NCI-H2171 treated with DMSO at 0.1 percent for 48 hours (cell line): ENCODE measurements around the gene EPB41L2.

Experiments used
- DNase-seq: peaks from one replicate; lab custom pipeline; 2025; lab: John Stamatoyannopoulos, UW

EPB41L2 gene

DNA sequence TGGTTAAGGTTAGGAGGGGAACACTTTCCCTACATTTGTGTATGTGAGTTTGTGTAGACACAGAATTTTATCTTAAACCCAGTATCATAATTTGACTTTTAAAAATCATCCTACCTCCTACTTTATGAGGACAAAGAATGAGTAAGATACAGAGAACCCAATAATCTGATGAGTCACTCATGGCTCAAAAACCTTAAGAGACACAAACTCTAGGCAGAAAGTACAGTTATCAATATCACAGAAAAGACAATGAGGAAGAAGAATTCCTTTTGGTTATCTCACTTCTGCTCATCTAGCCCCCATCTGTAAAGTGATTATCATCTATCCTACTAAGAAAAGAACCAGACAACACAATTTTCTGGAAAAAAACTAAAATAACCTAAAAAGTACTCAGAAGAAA is 87.7 kb downstream of the EPB41L2 start:
- no peak for DNase-seq

DNA sequence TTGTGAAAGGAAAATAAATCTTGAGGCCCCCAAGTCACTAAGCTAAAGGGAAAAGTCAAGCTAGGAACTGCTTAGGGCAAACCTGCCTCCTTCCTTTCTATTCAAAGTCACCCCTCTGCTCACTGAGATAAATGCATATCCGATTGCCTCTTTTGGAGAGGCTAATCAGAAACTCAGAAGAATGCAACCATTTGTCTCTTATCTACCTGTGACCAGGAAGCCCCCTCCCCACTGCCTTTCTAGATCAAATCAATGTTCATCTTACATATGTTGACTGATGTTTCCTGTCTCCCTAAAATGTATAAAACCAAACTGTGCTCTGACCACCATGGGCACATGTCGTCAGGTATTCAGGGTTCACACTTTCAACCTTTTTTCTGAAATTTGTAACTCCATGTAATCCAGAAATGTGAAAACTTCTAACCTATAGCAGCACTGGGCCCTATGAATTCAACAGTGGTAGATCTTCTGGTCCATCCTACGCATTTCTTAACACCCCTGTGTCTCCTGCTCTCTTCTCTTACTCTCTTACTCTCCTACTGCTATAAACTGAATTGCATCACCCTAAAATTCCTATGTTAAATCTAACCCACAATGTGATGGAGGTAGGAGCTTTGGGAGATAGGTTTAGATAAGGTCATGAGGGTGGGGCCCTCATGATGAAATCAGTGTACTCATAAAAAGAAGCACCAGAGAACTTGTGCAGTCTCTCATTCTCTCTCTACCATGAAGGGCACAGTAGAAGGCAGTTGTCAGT is 89.3 kb downstream of the EPB41L2 start:
- DNase-seq = no peak

DNA sequence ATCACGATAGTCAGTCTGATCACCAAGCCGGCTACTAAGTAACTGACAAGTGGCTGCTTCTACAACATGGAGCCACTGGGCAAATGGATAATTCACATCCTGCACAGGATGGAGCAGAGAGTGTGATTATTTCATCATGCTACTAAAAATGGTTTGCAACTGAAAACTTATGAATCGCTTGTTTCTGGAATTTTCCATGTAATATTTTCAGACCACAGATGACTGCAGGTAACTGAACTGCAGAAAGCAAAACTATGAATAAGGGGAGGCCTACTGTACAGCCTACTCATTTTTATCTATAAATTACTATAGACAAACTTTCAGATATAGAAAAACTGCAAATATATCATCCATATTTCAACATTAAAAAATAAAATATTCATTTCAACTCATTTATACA is 91.5 kb downstream of the EPB41L2 start:
- no peak for DNase-seq

DNA sequence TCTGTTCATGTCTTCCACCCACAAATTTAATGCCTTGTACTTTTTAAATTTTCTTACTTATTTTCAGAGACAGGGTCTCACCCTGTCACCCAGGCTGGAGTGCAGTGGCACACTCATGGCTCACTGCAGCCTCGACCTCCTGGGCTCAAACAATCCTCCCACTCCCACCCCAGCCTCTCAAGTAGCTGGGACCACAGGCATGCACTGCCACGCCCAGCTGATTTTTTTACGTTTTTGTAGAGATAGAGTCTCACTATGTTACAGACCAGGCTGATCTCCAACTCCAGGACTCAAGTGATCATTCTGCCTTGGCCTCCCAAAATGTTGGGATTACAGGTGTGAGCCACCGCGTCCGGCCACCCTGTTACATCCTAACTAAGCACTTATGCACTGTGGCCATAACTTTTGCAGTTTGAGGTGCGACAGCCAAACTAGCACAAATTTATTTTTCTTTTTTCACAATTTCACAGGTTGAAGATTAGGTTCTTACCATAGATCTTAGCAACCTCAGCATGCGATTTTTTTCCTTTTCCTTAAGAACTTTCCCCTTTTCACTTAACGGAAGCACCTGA is 92.1 kb downstream of the EPB41L2 start:
- no peak for DNase-seq

DNA sequence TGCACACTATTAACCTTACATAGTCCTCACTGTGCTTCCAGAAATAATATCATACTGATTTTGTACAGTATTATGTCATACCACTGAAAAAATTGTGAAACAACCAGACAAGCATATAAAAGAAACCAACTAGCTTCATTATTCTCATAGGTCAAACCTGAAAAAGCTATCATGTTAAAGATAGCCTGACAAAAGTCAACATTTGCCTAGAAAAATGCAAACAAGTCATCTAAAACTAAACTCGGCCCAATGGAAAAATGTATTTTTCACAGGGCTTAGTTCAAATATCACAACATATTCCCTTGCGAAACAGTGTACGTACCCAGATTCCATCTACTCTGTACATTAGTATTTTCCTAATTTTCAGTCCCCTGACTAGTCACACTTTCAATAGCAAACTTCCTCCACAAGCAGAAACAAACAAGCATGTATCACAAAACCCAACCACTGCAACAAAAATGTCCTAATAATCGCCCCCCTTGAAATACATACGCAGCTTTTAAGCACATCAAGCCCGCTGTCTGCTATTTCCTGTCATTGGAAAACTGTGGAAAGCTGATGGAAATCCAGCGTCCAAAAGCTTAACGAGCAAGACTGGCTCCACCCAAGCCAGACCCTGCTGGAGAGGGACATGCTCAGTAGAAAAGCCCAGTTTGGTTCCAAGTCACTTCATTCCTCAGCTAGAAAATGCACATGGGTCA is 93.1 kb downstream of the EPB41L2 start:
- DNase-seq = no peak

DNA sequence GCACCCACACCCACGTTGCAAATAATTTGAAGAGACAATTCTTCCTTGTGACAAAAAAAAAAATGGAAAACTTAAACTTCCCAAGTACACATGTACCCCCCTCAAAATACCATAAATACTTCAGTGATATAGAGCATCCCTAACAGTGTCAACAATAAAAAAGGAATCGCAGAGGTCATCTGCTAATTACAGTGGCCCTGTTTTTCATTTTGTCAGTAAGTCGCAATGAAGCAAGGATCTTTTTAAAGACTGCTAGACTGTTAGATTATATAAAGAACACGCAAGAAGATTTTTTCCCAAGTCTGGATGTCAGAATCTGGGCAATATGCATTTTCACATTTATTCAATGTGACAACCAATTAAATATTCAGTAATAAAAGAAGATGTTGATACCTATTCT is 93.9 kb downstream of the EPB41L2 start:
- no peak for DNase-seq

DNA sequence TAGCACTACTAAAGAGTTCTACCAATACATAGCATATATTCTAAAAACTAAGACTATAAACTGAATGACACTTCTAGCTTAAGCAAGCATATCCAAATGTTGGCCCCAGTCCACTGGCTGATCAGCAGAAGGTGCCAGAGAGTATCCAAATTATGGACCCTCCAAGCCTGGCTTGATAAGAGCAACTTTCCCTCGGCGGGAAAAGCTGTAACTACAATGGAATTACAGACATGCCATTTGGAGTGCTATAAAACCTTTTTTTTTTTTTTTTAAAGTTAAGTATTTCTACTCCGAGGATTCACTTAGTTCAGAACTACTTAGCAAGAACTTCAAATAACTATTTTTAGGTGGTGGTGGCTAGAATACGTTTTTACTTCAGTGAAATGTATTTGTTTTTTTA is 94.6 kb downstream of the EPB41L2 start:
- no peak for DNase-seq

DNA sequence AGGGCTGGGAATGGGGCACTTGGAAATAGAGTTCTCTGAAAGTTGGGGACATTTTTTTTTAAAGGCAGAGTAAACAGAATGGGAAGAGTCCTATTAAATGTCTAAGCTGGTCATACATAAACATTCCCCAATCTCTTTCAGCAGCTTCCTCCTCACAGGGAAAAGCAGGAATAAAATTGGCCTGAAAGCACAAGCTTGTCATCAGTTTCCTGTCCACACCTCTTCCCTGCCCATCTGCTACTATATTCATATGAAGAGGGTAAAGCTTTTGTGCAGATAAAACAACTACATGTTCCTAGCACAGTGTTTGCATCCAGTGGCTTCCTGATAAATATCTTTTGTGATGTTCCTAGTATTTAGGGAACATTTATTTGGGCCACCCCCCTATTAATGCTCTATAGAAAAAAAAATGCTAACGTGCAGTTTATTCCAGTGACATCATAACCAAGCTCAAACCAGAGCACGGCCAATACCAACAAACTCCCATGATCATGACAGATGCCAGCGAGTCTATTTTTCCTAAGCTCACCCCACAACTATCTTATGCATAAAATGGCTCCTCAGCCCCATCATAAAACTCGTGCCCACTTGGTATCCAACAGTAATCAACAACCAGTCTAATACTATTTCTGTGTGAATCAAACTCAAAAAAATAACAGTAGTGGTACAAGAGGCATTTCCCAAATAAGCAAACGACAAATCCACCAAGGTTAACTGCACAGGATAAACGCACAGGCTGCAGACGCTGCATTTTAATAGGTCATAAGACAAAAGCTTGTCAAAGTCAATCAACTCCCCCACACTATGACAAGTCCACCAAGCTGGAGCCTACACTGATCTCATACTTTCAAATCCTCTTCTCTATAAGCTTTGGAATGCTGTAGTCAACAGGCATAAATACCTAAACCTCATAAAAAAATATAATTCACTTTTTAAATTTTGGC is 95.3 kb downstream of the EPB41L2 start:
- no peak for DNase-seq

DNA sequence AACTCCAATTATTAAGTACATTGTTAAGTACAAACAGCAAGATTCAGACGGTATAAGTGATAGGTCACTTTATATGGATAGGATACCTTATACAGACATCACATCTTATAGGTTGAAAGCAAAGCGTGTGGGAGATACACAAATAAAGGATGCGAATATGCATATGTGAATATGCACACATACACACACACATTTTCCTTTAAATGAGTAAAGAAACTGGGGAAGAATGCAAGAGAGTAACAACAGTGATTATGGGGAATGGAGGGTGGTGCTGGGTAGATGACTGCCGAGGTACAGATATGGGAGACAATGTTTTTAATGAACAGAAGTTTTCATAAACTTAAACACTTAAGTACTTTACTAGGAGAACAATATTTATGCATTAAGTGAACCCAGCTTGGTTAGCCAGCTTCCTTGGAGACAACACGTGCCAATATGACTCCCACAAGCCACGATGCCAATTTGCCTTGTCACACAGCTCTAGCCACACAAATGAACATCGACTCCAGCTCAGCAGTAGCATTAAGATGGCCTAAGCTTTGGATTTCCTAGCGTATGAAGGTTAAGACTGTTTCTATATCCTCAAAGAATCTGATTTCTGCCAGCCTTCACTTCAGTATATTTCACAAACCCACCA is 96.6 kb downstream of the EPB41L2 start:
- DNase-seq = no peak

DNA sequence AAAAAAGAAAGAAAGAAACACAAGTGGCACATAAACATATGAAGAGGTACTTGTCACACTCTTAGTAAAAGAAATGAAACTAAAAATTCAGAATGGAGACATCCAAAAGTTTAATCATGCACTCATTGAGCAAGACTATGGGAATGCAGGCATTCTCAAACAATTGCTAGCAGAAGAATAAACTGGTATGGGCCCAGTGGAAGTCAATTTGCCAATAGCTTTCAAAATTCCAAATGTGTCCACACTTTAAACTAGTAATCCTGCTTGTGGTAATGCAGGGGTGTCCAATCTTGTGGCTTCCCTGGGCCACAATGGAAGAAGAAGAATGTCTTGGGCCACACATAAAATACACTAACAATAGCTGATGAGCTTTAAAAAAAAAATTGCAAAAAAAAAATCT is 97.4 kb downstream of the EPB41L2 start:
- no peak for DNase-seq

DNA sequence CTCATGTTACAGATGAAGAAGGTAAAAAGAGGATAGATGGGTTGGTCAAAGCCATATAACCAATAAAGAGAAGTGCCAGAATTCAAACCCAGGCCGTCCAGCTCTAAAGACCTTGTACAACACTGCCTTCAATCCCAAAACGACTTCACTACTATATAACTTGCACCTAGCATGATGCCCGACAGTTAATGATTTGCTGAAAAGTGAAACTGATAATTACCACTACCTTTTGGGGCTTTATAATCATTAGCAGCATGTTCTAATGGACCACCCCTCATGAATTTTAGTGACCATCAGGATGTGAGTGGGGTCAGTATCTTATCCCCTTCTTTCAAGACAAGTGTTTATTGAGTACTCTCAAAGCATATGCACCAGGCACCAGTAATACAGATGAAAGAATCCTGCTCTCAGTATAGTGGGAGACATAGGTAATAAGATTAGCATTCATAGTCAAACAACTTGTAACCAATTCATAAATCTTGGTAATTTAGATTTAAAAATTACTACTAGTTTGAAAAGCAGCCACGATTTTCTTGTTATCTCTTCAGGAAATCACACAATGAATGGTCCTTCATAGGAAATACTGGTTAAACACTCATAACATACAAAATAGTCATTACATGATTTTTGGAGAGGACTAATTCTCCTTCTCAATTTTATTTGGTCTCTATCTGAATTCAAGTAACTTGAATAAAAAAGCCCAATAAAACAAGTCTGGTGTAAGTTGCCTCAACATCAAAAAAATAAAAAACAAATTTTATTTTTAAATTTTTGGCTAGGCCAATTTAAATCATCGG is 98.0 kb downstream of the EPB41L2 start:
- DNase-seq = no peak

DNA sequence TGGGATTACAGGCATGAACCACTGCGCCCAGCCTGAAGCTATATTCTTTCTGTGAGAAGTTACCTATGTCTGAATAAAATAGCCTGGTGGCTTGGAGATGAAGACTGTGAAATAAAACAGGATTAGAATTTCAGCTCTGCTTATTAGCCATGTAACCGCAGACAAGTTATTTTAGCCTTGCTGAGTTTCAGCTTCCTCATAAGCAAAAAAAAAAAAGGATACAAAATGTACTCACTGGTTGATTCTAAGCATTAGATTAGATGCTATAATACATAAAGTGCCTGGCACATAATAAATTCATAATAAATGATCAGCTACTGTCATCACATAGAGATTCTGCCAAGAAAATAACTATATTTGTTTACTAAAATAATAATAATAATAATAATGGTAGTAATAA is 98.8 kb downstream of the EPB41L2 start:
- no peak for DNase-seq

DNA sequence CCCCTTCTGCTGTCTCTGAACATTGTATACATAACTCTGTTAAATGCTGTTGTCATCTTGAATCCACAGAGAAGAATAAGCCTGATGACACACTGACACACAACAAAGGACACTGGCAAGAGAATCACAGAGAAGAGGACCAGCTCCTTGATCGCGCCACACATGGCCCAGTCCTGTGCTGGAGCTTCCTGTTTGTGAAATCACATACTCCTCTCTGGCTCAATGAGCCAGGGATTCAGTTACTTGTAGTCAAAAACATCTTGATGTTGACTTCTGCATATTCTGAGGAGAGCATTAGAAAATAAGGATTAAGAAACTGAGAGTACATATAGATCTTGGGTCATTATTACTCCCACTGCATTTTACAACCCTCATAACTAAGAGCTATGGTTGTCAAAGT is 100.1 kb downstream of the EPB41L2 start:
- DNase-seq = no peak

DNA sequence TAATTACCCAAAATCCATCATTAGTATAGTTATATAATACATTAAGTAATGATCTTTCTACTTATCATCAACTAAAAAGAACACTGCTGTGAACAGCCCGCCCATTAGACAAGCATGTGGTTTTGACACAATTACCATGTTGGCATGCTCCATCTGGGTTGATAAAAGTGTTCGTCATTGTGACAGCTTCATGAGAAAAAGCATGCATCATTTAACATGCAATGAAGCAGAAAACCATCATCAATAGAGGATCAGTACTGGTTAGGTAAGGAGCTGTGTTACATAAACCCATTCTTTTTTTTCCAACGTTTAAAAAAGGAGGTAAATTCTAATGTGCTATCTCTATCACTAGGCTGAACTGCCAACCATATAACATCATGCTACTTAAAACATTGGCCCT is 101.9 kb downstream of the EPB41L2 start:
- DNase-seq = no peak

DNA sequence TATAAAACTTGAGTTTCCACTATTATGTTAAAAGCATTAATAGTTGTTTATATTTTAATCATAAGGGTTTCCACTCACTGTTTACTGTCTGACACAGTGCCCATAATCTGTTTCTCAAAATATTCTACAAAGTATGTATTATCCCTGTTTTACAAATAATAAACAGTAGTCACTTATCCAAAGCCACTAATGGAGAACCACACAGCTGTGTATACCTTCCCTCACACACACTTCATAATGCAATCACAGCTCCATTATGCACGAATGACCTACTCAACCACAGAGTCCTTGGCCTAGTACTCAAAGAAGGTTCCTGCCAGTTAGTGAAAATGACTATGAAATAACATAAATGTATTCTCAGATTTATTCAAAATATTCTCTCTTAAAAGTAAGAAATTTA is 103.1 kb downstream of the EPB41L2 start:
- no peak for DNase-seq

DNA sequence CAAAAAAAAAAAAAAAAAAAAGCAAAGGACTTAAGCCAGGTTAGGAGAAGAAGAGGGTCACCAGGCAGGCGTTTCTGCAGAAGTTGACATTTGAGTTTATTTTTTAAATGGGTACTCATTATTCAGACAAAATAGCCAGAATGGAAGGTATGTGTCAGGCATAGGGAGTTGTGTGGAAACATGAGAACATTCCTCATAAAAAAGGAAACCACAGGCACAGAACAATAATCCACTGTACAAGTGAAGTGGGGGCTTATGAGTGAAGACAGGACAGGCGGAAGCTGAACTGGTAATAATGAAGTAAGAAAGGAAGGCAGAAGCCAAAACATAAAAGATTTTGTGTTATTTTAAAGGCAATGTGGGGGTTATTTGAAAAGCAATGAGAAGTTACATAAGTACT is 104.6 kb downstream of the EPB41L2 start:
- no peak for DNase-seq

DNA sequence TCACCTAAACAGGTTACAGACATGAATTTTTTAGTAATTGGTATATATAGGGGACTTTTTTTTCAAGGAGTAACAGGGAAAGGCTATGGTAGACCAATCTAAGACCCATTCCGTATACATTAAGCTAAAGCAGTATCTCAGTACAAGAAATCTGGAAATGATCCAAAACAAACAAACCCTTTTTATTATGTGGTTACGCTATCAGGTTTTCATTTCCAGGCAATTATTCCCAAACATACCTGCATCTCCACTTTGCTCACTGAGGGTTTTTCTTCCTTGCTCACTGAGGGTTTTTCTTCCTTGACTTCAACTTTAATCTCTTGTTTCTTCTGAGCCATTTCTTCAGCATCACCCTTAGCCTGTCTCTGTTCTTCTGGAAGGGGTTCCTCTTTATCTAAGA is 107.3 kb downstream of the EPB41L2 start:
- no peak for DNase-seq

DNA sequence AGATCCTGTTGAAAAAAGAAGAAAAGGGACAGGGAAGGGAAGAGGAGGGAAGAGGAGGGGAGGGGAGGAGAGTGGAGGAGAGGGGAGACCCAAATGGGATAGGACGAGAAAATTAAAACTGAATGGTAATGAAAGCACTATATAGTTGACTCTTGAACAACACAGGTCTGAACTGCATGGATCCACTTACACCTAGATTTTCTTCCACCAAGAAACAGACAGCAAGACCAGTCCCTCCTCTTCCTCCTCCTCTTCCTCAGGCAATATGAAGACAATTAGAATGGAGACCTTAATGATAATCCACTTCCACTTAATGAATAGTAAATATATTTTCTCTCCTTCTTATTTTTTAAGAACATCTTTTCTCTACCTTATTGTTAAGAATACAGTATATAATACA is 113.5 kb downstream of the EPB41L2 start:
- DNase-seq = no peak

DNA sequence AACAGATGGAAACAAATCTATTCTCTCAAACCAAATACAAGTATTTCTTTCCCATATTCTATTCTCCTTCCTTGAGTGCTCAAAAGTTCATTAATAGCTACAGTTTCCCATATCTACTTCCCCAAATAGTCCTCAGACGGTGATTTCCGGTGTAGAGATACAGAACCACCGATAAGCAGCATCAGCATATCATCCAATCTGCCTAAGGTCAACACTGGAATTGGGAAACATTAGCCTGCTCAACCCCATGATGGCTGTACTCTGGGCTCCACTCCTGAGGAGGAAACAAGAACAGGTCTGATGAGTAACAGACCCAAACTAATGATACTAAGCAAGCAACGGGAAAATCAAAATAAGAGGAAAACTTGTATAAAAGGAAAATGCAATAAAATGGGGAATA is 115.6 kb downstream of the EPB41L2 start:
- no peak for DNase-seq

DNA sequence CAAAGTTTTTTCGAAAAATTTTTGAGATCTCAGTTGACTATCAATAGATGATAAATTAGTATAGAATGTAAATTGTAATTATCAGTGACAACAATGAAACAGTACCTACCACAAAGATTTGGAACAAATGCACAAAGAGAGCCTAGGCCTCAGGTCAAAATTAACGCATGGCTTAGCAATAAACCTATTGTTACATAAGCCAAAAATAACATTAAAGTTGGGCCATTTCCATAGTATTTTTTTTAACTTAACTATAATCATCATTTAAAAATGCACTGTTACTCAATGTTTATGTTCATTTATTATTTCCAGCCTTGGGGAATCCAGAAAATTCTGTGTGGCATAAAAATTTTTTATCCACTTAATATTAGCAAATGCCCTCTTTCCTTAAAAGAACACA is 117.0 kb downstream of the EPB41L2 start:
- DNase-seq = no peak

DNA sequence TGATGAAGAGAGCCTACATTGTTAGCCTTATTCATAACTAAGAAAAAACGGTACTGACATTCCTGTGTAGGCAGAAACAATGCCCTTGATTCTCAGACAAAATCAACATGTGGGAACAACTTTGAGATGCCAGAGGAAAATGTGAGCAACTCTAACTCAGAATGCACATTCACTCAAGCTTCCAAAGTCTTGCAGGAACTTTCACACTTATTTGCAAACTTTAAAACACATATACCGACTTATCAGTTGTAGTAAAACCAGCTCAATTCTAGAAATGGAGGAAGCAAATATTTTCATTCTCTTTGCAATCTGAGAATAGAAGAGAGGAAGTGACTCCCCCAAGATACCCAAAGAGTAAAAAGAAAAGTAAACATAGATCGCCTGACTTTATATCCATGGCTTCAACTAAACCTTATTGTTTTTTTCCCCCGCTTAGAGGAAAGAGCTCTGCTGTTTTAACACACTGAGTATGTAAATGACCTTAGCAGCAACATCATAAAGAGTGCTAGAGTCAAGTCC is 117.6 kb downstream of the EPB41L2 start:
- DNase-seq = no peak
